Colonic mucosa (tissue), 4 donors: ENCODE measurements around the gene DMAC1. TPM values are rescaled to one million over a fixed set of nuclear protein-coding genes. Genes with fewer than 3 reads are reported as not detected.

ENCODE experiments used
- DNase-seq: peaks from one replicate; pipeline ENCODE4 v3.0.0-alpha.2; 2020
- H3K27ac ChIP-seq: fragments of 200-600 bp; one replicate; pipeline ENCODE4 v1.8.0; 2021
- H3K27me3 ChIP-seq: fragments of 200-600 bp; one replicate; pipeline ENCODE4 v1.8.0; 2021
- H3K36me3 ChIP-seq: fragments of 200-600 bp; one replicate; pipeline ENCODE4 v1.8.0; 2021
- H3K4me1 ChIP-seq: fragments of 200-600 bp; one replicate; pipeline ENCODE4 v1.8.0; 2021; ENCODE audit warnings: mild to moderate bottlenecking
- H3K4me3 ChIP-seq: fragments of 200-600 bp; one replicate; pipeline ENCODE4 v1.8.0; 2021
- H3K9ac ChIP-seq, 2 donors: one replicate each; pipeline ENCODE4 v1.7.0; 2013; ENCODE audit warnings: control low read depth in 2 of 2, low read depth in 2 of 2, low read length in 2 of 2
- H3K9me3 ChIP-seq: fragments of 200-600 bp; one replicate; pipeline ENCODE4 v1.8.0; 2021
- intact Hi-C: fragments of 100-400 bp; cut with DNase I; formaldehyde crosslinking; loops from one replicate; pipeline ENCODE4 v1.14.1; 2022
- total RNA-seq, 2 donors: library from RNA; stranded (reverse); fragmentation: NEBNext Ultra II Directional in 1 of 2; extraction: Animal tissue kit (Norgen Biotek cat#: 25700) in 1 of 2; gene quantifications; one replicate each; pipeline ENCODE4 v1.2.1, GENCODE V29; 2021
- TF ChIP-seq, protein P1 (sequence below): fragments of 200-600 bp; IDR thresholded peaks from one replicate; pipeline ENCODE4 v1.8.0; 2022; ENCODE audit warnings: antibody characterized with exemption, mild to moderate bottlenecking
- donor health status: healthy.
- donor health status: DM: no; HTN: no; CAD: no.
- donor health status: DM: no; HTN: no; CAD: no.

Gene DMAC1
- total RNA-seq, 2 donors from 2014 or later, result 62.3 to 98.8 TPM

DNA sequence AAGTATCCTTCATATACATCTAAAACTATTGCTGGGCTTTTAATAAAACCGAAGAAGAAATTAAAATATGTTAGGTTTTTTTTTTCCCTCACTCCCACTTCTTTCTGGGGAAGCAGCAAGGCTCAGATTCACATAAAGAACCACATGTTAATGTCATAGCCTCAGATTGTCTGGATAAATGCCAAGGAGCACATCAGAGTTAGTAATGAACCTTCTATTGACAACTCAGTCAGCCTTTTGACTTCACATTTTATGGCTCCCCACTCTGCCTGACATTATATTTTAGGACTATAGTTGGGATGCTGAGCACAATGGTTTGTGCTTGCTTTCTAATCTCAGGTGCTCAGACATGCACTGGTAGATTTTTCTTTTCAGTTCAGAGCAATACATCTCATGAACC lies 21.8 kb downstream of the DMAC1 start:
- Histone ChIP-seq H3K36me3 (no peaks in the 10 kb centered on the region), H3K4me1 (no peaks in the 10 kb centered on the region), H3K4me3 (no peak overlapping the region), H3K27me3 (no peaks in the 10 kb centered on the region), H3K9ac (no peak overlapping the region), H3K9me3 (no peaks in the 10 kb centered on the region), H3K27ac (no peak overlapping the region)
- no peak for DNase-seq
- TF ChIP-seq, protein P1, sequence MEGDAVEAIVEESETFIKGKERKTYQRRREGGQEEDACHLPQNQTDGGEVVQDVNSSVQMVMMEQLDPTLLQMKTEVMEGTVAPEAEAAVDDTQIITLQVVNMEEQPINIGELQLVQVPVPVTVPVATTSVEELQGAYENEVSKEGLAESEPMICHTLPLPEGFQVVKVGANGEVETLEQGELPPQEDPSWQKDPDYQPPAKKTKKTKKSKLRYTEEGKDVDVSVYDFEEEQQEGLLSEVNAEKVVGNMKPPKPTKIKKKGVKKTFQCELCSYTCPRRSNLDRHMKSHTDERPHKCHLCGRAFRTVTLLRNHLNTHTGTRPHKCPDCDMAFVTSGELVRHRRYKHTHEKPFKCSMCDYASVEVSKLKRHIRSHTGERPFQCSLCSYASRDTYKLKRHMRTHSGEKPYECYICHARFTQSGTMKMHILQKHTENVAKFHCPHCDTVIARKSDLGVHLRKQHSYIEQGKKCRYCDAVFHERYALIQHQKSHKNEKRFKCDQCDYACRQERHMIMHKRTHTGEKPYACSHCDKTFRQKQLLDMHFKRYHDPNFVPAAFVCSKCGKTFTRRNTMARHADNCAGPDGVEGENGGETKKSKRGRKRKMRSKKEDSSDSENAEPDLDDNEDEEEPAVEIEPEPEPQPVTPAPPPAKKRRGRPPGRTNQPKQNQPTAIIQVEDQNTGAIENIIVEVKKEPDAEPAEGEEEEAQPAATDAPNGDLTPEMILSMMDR, result no peak
- intact Hi-C loops, result no loop called here

DNA sequence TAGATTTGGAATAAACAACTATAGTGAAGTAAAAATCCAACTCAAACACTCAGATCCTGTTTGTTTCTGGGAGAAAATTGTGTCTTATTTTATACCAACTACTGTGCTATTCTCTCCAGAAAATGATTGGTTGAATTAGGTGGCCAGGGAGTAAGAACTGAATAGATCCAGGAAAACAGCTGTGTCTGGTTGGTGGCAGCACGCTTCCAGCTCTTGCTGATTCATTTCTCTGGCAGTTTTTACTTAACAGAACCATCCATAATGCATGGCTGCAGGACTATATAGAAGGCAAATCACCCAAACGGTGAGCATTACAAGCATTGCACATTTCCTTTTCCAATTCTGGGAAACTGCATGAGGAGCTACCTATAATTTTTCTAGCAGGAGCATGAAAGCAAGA lies 29.5 kb downstream of the DMAC1 start:
- TF ChIP-seq, protein P1, result no peak
- H3K27ac ChIP-seq, result no peak overlapping the region
- H3K27me3 ChIP-seq, result no peaks in the 10 kb centered on the region
- DNase-seq, result no peak
- H3K9me3 ChIP-seq, result no peaks in the 10 kb centered on the region
- no peaks in the 10 kb centered on the region for H3K36me3 ChIP-seq
- intact Hi-C loops, result no loop called here
- H3K9ac ChIP-seq, result no peak overlapping the region
- no peak overlapping the region for H3K4me3 ChIP-seq
- H3K4me1 ChIP-seq, result no peaks in the 10 kb centered on the region

DNA sequence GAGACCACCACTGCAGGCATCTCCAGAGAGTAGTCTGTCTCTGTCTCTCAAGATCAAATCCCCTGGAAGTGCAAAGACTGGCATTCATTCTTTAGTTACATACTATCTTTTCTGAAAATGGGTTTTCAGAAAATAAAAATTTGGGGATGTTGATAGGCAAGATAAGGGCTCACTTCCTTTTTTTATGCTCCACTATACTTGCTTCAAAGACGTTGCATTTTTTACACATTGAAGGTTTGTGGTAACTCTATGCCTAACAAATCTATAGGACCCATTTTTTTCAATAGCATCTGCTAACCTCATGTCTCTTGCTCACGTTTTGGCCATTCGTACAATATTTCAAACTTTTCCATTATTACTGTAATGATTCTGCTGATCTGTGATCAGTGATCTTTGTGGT lies 37.0 kb downstream of the DMAC1 start:
- intact Hi-C loops, result no loop called here
- no peak for DNase-seq
- TF ChIP-seq, protein P1, result no peak

DNA sequence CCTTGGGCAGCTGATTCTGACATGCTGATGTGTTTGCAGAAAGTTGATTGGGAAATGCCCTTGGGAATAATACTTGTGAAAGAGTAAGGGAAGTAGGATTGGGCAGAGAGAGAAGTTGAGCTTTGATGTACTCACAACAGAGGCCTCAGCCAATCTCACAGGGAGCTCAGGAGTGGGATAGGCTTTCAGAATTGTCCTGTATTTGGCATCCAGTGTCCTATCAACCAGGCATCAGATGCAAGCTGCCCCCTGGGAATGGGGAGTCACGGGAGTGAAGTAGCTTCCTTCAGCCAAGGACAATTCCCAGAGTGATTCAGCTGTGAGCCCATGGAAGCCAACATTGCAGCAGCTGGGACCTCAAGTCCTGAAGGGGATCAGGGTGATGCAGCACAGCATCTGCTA lies 39.6 kb downstream of the DMAC1 start:
- H3K4me3 ChIP-seq, result no peak overlapping the region
- no peaks in the 10 kb centered on the region for H3K27me3 ChIP-seq
- H3K9ac ChIP-seq, result no peak overlapping the region
- H3K9me3 ChIP-seq, result no peaks in the 10 kb centered on the region
- intact Hi-C loops, result no loop called here
- no peaks in the 10 kb centered on the region for H3K36me3 ChIP-seq
- H3K27ac ChIP-seq, result no peak overlapping the region
- TF ChIP-seq, protein P1, result no peak
- H3K4me1 ChIP-seq, result no peaks in the 10 kb centered on the region
- no peak for DNase-seq

More for the DNA sequence above, 37.0 kb downstream of the DMAC1 start:
- H3K36me3 ChIP-seq, result no peaks in the 10 kb centered on the region
- H3K27ac ChIP-seq, result no peak overlapping the region
- no peaks in the 10 kb centered on the region for H3K9me3 ChIP-seq
- no peaks in the 10 kb centered on the region for H3K27me3 ChIP-seq
- H3K9ac ChIP-seq, result no peak overlapping the region
- H3K4me1 ChIP-seq, result no peaks in the 10 kb centered on the region
- no peak overlapping the region for H3K4me3 ChIP-seq

DNA sequence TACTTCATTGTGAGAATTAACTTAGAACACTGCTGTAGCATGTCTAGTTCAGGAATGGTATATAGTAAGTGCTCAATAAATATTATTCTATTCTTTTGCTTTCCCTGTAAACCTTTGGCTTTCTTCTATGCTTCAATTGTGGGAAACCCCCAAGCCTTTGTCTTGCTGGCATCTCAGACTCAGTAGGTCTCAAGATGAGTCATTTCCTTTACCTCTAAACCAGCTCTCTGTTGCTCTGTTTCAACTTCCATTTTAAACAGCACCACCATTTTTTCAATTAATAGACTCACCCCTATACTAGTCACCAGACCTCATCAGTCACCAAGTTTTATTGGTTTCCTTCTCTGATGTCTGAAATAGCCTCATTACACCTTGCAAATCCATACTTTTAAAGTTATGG lies 43.5 kb downstream of the DMAC1 start:
- no peak for DNase-seq
- Histone ChIP-seq H3K4me3 (no peak overlapping the region), H3K9me3 (no peaks in the 10 kb centered on the region), H3K36me3 (no peaks in the 10 kb centered on the region), H3K27me3 (no peaks in the 10 kb centered on the region), H3K4me1 (no peaks in the 10 kb centered on the region), H3K9ac (no peak overlapping the region), H3K27ac (no peak overlapping the region)
- intact Hi-C loops, result no loop called here
- TF ChIP-seq, protein P1, result no peak

DNA sequence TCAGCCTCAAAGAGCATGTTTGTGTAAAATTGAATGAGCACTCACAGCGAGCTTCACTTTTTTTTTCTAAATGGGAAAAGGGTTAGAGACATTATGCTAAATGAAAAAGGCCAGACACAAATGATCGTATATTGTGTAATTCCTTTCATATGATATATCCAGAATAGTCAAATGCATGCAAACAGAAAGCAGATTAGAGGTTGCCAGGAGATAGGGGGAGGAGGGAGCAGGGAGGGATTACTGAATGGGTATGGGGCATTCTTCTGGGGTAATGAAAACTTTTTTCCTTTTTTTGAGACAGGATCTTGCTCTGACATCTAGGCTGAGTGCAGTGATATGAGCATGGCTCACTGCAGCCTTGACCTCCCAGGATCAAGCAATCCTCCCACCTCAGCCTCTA lies 47.1 kb downstream of the DMAC1 start:
- Histone ChIP-seq H3K4me1 (no peaks in the 10 kb centered on the region), H3K4me3 (no peak overlapping the region), H3K27me3 (no peaks in the 10 kb centered on the region), H3K27ac (no peak overlapping the region), H3K9me3 (no peaks in the 10 kb centered on the region), H3K36me3 (no peaks in the 10 kb centered on the region), H3K9ac (no peak overlapping the region)
- TF ChIP-seq, protein P1, result no peak
- intact Hi-C loops, result no loop called here
- DNase-seq, result no peak
